ENCODE measurements around the gene LDAF1.
"Not testable (repeated sequence)": the region's sequence is repeated elsewhere in the genome, so short reads cannot be mapped to it uniquely, and the experiment has no call there.

Gene LDAF1

GRCh38 chr16:21163576-21163975 lies 5.1 kb downstream of the LDAF1 start:
- DNase-seq, result no peak

- DNase-seq, result no peak
These were observed 6.2 kb downstream of the LDAF1 start for GRCh38 chr16:21164521-21165168.

- DNase-seq, result no peak
These were observed 8.1 kb downstream of the LDAF1 start for GRCh38 chr16:21166561-21166961.

GRCh38 chr16:21167360-21167759 lies 8.9 kb downstream of the LDAF1 start:
- DNase-seq, result no peak

DNA sequence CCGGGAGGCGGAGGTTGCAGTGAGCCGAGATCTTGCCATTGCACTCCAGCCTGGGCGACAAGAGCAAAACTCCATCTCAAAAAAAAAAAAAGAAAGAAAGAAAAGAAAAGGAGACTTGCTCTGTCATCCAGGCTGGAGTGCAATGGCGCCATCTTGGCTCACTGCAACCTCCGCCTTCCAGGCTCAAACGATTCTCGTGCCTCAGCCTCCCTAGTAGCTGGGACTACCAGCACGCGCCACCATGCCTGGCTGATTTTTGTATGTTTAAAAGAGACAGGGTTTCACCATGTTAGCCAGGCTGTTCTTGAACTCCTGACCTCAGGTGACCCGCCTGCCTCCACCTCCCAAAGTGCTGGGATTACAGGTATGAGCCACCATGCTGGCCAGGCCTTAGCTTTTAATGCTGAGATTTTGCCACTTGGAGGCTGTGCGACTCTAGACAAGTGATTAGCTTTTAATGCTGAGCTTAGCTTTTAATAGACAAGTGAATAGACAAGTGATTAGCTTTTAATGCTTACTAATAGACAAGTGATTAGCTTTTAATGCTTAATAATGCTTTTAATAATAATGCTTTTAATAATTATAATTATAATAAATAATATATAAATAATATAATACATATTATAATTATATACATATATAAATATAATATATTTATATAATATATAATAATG lies 9.6 kb downstream of the LDAF1 start:
- DNase-seq, result no peak

GRCh38 chr16:21169249-21169981 lies 10.9 kb downstream of the LDAF1 start:
- DNase-seq, result no peak

DNA sequence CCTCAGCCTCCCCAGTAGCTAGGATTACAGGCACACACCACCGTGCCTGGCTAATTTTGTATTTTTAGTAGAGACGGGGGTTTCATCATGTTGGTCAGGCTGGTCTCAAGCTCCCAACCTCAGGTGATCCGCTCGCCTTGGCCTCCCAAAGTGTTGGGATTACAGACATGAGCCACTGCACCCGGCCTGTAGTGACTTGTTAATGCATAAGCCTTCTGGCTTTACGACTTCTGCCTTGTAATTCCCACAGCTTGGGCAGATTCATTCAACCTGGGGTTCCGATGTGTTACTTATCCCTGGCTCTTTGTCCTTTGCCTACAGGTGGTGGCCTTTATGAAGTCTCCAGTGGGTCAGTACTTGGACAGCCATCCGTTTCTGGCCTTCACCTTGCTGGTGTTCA lies 11.6 kb downstream of the LDAF1 start:
- not testable (repeated sequence) for DNase-seq

- DNase-seq, result no peak
These were observed 14.2 kb downstream of the LDAF1 start for GRCh38 chr16:21172650-21173049.

GRCh38 chr16:21175397-21175796 lies 16.9 kb downstream of the LDAF1 start:
- DNase-seq, result no peak

- no peak for DNase-seq
These were observed 20.9 kb downstream of the LDAF1 start for GRCh38 chr16:21179126-21179982.

DNA sequence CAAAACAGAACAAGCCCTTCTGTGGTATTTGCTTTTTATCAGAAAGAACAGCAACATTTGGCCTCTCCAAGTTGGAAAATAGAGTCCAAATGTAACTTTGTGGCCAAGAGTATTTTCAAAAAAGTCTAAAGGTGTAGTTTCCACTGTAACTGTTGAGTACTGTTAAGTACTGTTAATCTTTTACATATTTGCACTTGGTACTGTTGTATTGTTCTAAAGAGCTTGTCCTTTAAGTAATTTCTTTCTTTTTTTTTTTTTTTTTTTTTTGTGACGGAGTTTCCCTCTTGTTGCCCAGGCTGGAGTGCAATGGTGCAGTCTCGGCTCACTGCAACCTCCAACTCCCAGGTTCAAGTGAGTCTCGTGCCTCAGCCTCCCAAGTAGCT lies 21.5 kb downstream of the LDAF1 start:
- DNase-seq, result no peak

DNA sequence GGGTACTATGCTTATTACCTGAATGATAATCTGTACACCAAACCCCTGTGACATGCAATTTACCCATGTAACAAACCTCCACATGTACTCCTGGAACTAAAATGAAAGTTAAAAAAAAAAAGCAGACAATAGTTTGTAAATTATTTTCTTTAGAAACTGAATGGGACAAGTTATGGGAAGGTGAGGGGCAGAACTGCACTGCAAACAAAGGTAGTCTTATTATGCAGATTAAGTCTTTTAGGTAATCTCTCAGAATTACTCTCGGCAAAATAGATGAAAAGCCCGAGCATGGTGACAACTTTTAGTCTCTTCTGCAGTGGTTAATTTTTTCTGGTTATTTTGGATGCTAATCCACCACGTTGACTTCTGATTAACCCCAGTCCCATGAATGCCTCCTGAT lies 25.5 kb downstream of the LDAF1 start:
- DNase-seq, result no peak

- no peak for DNase-seq
These were observed 26.4 kb downstream of the LDAF1 start for GRCh38 chr16:21184834-21185233.

DNA sequence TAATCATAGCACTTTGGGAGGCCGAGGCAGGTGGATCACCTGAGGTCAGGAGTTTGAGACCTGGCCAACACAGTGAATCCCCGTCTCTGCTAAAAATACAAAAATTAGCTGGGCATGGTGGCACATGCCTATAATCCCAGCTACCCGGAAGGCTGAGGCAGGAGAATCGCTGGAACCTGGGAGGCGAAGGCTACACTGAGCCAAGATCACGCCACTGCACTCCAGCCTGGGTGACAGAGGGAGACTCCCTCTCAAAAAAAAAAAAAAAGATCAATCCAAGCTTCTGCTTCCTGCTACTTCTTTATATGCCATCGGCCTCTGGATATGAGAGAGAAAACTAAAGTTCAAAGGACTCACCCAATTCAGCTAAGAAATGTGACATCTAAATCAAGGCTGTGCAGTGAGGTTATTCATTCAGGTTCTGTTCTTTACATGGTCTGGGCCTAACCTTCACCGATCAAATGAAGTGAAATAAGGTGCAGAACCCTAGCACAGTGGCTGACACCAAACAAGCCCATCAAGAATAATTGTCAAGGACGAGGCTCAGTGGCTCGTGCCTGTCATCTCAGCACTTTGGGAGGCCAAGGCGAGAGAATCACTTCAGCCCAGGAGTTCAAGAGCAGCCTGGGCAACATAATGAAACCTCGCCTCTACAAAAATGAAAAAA lies 27.3 kb downstream of the LDAF1 start:
- DNase-seq, result no peak

DNA sequence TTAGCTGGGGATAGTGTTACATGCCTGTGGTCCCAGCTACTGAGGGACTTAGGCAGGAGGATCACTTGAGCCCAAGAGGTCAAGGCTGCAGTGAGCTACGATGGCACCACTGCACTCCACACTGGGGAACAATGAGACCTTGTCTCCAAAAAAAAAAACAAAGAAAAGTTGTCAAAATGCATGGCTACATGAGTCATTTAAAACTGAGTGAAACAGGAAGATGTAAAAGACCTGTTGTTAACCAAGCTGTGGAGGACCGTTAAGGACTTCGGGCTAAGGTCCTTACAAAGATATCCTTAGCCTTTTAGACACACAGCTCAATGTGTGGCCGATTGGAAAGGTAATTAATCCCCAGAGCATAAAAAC lies 27.8 kb downstream of the LDAF1 start:
- DNase-seq, result no peak

- no peak for DNase-seq
These were observed 30.8 kb downstream of the LDAF1 start for GRCh38 chr16:21189311-21189710.

DNA sequence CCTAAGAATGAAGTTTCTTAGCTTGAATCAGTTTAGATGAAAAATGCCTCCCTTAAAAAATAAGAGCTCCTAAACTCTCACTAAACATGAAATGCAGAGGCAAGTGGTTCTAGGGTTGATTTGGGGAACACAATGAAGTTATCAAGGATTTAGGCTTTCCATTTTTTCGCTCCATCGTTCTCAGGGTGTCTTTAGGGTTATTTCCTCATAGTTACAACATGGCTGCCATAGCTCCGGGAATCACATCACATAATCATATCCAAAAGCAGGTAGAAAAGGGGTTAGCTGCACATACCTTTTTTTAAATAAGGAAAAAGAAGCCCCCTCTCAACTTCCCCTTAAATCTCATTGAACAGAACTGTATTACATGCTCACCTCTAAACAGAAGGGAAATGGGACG lies 31.5 kb downstream of the LDAF1 start:
- DNase-seq, result no peak

GRCh38 chr16:21190599-21190998 lies 32.1 kb downstream of the LDAF1 start:
- no peak for DNase-seq

GRCh38 chr16:21192991-21193390 lies 34.5 kb downstream of the LDAF1 start:
- DNase-seq, result no peak

GRCh38 chr16:21194771-21195301 lies 36.4 kb downstream of the LDAF1 start:
- DNase-seq, result no peak

DNA sequence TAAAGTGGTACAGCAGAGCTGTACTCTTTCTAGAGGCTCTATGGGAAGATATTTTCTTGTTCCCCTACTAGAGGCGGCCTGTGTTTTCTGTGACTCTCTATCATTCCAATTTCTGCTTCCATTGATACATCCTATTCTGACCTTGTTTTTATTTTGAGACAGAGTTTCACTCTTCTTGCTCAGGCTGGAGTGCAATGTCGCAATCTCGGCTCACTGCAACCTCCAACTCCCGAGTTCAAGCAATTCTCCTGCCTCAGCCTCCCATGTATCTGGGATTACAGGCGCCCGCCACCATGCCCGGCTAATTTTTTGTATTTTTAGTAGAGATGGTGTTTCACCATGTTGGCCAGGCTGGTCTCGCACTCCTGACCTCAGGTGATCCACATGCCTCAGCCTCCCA lies 36.9 kb downstream of the LDAF1 start:
- not testable (repeated sequence) for DNase-seq

DNA sequence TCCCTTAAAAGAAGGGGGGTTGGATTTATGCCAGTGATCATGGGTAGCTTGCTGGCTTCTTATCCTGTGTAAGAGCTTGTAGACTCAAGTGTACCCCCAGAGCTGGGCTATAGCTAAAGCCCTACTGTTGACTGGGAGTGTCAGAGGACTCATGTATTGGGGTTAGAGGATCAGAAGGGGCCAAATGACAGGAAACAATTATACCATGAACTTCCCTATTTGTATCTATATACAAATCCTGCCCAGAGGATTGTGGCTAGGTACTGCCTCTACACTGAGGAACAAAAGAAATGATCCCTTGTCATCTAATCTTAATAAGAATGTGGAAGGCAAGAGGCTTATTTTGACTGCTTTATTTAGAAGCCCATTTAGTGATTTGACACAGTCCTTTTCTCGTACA lies 38.6 kb downstream of the LDAF1 start:
- no peak for DNase-seq

DNA sequence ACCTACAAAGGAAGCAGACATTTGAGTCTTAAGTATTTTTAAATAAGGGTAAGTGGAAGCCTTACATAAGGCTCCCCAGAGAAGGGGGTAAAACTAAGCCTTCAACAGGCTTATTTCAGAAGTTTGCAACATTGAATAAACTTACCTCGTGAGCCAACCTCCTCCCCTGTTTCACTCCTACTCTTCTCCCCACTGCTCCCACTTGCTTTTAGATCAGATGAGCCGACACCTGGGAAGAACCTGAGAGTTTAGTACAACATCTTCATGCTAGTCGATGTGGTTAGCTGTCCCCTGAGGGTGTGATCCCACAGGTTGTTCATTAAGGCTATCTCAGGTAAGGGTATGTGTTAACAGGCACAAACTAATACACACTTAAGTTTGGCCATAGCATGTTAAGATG lies 39.1 kb downstream of the LDAF1 start:
- no peak for DNase-seq
